KBM-7 (cell line): ENCODE measurements around the gene MPO.
A peak's percentile ranks its signal among the peaks of the same experiment; 100 is the strongest.

Experiments used
- DNase-seq: peaks from one replicate; pipeline ENCODE4 v3.0.0-alpha.2; 2015
- in situ Hi-C: fragments of 300-500 bp; cut with MboI; formaldehyde crosslinking; loops from 2 replicates; pipeline ENCODE4 v1.14.3; 2020; ENCODE audit warnings: low sequenced_read_pairs, low pct_unique_long_range_greater_than_20kb, mixed read lengths

Gene MPO

DNA sequence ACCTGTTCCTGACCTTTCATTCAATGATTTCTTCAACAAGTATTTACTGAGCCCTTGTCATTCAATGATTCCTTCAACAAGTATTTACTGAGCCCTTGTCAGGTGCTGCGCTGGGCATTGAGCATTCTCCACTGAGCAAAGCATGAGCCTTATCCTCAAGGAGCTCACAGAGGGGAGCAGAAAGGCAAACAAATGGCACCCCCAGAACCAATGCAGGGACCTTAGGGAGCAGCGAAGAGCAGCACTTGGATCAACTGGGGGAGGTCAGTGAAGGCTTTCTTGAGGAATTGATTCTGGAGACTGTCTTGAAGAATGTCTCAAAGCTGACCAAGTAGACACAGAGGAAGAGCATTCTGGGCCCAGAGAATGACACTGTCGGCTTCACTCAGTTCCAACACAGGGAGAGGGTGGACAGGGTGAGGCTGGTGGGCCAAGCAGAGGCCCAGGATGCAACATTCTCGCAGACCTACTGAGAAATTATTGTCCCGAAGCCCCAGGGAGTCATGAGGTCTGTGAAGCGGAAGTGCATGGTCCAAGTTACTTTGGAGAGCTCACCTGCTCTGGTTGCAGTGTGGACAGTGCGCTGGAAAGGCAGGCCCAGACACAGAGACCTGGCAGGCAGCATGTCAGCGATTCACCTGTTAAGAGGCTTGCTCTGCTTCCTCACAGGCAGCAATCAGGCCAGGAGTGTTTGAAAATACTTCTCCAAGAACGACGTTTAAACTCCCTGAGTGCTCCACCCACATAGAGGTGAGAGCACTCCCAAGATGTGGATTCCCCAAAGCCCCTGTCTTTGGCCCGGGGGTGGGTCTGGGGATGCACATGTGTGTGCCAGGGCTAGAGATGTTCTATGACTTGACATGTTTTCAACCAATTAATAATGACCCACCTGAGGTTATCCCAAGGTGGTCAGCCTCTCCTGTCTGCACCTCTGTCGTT is 3.2 kb upstream of the MPO start:
- DNase-seq: no peak
- in situ Hi-C loops: no loop called here

DNA sequence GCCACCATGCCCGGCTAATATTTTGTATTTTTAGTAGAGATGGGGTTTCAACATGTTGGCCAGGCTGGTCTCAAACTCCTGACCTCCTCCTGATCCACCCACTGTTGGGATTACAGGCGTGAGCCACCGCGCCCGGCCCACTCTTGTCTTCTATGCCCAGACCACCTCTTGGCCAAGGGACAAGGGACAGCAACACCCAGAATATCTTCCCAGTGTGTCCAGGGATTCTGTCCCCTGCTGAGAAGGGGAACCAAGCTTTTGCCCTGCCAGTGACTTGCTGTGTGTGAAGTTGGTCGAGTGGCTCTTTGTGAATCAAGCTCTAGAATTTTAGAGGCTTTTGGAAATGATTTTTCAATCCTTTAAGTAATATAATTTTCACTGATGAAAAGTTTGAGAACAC is 1.7 kb upstream of the MPO start:
- in situ Hi-C loops: no loop called here

DNA sequence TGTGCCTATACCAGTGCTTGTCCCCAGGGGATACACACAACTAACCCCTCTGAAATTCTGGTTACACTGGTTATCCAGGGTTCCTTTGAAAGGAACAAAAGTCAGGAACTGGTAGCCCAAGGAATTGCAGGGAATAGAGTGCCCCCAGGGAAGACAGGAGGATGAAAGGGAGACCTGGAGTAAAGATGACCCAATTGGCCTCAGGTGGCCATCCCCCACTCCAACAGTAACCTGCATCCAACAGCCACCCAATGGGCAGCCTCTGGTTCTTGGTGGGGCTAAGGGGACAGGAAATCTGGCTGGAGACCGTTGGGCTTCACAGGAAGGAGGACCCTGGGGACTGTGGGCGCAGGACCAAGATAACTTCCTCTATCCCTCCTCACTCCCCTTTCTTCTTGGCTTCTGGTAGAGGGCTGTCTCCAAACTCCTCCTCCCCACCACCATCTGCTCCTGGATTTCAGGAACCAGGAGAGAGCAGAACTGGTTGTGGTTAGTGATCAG is 826 bp upstream of the MPO start:
- peak; percentile 99 for DNase-seq
- in situ Hi-C loops: no loop called here

More for the DNA sequence above, 1.7 kb upstream of the MPO start:
- DNase-seq: no peak

DNA sequence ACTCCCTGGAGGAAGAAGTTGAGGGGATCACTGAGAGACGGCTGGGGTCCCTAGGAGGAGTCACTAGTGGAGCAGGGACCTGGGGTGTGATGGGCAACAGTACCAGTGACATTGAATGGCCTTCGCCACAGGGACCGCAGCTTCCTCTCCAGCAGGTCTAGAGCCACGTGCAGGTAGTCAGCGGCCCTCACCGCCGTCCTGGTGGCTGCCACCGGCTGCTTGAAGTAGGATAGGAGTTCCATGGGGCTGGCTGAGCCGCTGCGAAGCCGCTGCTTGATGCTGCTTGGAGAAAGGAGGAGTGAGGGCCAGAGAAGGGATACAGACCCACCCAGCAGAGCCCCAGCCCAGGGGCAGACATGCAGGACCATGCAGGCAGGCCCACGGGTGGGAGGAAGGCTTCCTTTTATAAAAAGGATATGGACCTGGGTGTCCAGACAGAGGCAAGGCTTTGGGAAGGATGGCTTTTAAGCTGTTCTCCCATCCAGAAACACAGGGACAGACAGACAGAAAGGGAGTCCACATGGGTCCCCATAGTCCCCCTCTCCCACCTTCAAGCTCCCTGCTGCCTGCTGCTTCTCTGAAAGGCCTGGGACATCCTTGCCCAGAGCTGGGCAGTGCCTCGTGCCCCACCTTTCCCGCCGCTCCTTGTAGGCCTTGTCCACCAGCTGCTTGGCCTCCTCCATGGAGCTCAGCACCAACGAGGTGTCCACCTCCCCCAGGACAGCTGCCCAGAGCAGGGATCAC is 827 bp downstream of the MPO start:
- in situ Hi-C loops: no loop called here
- no peak for DNase-seq

DNA sequence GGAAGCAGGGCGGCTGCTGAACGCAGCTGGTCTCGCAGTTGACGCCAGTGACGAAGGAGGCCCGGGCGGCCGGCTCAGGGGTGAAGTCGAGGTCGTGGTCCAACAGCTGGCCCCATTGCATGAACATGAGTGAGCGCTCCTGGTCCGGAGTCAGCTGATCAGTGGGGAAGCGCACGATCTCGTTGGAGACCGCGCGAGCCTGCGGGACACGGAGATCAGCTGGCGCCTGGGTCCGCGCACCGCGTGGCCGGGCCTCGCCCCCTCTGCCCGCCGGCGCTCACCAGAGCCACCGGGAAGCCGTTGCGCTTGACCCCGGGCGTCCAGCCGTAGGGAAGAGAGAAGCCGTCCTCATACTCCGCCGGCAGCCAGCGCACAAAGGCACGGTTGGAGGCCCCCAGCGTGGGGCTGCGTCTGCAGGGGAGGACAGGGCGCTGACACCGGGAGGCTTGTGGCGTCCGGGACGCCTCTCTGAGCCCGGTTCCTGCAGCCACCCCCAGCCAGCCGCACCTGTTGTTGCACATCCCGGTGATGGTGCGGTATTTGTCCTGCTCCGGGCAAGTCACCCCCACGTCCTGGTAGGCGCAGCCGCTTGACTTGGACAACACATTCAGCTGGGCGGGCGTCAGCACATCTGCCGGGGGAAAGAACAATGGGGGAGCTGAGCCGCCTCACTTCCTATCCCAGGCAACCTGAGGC is 1.6 kb downstream of the MPO start:
- in situ Hi-C loops: no loop called here
- no peak for DNase-seq

DNA sequence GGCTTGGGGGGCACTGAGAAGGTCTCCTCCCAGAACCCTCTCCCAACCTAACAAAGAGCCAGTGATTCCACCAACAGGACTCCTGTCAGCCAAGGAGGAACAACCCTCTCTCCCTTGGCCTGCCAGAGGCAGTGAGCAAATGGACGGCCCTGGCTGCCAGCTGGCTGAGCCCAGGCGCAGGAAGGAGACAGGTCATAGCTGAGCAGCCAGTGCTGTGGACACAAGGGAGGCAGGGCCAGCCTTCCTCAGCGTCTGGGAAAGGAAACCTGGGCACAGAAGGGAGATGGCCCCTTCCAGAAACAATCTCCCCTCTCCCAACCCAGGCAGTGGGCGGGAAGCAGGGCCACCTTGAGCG is 2.1 kb downstream of the MPO start:
- DNase-seq: no peak
- in situ Hi-C loops: no loop called here

DNA sequence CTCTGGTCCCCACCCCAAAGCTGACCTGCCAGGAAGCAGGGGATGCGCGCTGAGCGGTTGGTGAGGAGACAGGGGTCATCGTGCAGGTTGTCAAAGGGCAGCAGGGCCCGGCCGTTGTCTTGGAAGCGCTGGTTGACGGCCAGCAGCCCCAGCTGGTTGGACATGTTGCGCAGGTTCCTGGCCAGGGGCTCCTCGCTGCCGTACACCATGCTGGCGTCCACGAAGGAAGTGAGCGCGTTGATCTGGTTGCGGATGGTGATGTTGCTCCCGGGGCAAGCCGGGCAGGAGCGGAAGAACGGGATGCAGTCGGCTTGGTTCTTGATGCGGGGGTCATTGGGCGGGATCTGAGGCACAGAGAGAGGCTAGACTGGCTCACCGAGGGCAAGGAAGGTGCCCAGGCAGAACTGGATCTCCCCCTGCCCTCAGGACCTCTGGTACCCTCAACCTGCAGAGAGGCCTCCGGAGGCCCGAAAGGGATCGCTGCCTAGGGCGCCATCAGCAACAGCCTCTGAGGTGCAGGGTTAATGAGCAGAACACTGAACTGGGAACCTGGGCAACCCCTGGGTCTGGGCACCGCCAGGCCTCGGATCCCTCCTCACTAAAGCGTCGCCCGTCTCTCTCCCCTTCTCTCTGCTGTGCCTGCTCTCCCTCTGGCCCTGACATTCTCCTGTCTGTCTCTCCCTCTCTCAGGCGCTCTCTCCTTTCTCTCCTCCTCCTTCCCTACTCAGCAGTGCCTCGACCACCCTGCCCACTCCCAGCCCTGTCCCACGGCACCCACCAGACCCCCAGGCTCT is 2.7 kb downstream of the MPO start:
- in situ Hi-C loops: no loop called here
- DNase-seq: no peak

DNA sequence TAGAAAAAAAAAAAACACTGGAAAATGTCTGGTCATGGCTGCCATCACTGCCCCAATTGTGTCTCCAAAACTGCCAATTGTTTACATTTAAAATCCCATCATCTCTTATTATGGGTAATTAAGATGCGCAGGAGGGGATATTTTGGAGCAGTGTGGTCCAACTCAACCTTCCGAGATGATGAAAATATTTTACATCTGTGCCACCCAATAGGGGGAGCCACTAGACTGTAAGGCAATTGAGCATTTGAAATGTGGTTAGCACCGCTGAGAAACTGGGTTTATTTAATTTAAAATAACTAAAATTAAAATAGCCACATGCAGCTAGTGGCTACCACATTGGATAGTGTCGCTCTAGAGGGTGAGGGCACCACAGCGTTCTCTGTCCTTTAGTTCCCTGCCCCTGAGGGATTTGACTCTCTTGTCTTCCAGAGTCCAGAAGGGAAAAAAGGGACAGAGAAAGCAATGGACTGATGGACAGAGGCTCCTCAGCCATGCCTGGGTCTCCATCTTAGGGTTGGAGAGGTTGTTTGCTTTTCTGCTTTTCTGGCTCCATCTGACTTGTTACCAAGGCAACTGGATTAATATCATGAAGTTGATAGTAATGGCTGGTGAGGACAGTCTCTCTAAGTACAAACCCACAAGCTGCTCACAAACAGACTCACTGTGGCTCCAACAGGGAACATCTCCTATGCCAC is 3.5 kb downstream of the MPO start:
- in situ Hi-C loops: no loop called here
- peak; percentile 73 for DNase-seq

DNA sequence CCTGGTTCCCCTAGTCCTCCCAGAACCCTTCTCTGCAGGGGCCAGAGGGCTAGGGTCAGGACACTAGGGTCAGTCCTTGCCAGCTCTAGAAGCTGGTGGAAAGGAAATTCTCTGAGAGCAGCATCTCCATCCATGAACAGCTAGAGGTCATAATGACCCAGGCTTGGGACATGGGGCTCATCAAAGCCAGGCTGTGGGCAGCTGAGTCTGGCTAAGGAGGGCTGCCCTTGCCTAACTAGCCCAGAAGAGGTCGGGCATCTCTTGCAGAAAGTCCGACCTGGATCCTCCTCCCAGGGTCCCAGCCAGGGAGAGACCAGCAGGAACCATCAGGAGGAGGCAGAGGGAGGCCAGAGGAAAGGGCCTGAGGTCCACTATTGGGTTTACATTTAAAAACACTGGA is 4.3 kb downstream of the MPO start:
- in situ Hi-C loops: no loop called here
- no peak for DNase-seq

DNA sequence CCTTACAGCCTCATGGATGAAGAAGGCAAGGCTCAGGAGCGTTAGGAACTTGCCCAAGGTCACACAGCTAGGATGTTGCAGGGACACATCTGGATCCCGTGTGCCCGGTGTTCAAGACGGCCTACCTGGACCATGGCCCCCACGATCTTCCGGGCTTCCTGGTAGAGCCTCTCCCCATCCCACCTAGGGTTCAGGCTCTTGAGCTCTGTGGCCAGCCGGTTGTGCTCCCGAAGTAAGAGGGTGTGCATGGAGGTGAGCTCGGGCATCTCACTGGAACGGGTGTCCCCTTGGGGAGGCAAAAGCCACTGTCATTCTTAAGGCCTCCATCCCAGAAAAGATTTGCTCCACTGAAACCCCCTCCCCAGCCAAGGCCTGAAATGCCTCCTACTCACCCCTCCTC is 5.3 kb downstream of the MPO start:
- in situ Hi-C loops: no loop called here
- DNase-seq: no peak

DNA sequence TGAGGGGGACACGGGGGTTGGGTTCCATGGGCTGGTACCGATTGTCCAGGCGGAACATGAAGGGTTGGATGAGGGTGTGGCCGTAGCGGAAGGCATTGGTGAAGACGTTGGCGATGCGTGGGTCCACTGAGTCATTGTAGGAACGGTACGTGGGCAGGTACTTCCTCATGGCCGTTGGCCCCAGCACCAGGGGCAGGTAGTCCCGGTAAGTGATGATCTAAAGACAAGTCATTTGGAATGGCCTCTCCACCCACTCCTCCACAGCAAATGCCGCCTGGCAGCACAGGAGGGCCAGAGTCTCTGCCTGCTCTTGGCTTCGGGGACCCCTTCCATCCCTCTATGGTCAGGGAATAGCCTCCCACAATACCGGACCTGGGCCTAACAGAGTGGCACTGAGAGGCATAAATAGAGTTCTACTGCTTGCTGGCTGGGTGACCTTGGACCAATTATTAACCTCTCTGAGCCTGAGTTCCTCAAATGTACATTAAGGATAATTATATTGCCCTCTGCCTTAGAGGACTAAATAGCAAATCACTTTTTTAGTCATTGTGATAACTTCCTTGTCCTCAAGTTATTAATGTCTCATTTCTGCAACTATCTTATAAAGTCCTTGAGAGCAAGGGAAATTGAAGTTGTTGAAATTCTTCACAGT is 7.2 kb downstream of the MPO start:
- DNase-seq: no peak

DNA sequence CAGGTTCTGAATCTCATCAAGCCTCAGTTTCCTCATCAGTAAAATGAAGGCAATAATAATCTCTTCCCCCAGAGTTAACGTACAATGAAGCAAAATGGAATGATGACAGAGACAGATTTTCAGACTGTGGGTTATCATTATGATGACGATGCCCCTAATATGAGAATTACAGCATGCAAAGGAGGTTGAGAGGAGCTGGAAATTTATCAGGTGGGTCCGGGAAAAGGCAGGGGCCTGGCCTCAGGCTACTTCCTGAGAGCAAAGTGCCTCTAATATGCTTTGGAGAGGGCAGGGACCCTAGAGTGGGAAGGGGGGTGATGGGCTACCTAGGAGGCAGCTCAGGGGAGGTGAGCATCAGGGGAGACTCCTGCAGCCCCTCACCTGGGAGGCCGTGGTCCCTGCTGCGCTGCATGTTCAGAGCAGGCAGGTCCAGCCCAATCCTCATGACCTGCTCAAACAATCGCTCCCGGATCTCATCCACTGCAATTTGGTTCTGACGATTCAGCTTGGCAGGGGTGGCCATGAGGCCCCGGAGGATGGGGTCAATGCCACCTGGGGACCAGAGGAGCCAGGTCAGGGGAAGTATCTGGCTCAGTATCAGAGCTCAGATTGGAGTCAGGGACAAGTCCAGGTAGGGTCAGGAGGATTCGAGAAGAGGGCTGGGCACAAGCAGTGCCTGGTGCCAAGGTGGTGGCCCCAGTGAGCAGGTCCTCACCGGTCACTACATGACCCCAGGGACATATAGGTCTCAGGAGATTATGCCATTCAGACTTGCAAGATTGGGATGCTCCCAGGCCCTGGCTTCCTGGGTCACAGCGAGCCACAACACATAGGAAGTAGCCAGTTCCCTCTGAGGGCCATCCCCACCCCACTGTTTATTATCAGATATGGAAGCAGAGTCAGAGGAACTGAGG is 8.1 kb downstream of the MPO start:
- no peak for DNase-seq
- in situ Hi-C loops: no loop called here

More for the DNA sequence above, 7.2 kb downstream of the MPO start:
- in situ Hi-C loops: no loop called here

DNA sequence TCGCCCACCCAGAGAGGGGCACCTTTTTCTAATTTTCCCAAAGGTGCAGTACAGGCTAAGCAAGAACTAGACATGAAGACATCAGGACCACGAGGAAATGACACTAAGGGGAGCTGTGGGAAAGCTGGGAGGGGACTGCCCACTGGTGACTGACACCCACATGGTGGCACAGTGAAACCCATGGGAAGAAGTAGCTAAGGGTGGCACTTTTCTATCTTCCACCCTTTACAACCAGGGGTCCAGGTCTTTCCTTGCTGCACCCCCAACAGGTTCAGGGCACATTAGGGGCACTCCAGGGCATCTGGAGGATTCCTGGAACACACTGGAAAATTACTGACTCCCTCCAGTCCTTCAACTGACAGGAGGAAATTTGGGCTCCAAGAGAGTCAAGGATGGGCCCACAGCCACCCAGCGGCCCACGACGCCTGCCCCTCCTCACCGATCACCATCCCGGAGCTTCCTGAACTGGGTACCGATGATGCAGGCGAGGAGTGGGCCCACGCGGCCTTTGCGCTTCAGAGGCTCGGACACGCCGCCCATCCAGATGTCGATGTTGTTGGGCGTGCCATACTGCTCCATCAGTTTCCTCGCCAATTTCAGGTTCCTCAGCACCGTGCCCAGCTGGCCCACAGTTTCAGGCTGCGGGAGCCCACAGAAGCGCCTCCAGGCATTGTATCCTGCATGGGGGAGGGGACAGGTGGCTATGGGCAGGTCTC is 9.4 kb downstream of the MPO start:
- no peak for DNase-seq
- in situ Hi-C loops: no loop called here

DNA sequence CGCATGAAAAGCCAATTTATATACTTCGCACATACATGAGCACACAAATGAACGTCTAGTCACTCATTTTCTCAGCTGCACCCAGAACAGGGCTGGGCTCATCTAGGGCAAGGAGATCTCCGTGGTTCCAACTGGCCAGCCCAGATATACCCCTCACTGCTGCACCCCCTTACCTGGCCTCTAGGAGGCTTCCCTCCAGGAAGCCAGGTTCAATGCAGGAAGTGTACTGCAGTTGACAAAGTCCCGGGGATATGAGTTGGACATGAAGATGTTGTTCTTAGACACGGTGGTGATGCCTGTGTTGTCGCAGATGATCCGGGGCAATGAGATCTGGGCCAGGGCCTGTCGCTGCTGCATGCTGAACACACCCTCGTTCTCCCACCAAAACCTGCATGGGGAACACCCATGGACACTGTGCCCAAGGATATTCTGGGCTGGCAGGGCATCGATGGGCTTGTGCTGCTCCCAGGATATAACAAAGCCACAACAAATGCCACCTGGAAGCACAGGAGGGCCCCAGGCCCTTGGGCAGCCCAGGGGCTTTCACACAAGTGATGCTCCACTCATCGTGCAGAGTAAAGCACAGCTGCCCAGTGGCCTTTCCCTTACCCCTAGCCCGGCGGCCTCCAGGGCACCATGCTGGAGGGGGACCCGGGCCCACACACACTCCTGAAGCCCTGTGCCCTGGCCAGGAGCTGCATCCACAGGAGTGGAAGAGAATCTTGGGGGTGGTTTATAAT is 10.1 kb downstream of the MPO start:
- no peak for DNase-seq
- in situ Hi-C loops: no loop called here

DNA sequence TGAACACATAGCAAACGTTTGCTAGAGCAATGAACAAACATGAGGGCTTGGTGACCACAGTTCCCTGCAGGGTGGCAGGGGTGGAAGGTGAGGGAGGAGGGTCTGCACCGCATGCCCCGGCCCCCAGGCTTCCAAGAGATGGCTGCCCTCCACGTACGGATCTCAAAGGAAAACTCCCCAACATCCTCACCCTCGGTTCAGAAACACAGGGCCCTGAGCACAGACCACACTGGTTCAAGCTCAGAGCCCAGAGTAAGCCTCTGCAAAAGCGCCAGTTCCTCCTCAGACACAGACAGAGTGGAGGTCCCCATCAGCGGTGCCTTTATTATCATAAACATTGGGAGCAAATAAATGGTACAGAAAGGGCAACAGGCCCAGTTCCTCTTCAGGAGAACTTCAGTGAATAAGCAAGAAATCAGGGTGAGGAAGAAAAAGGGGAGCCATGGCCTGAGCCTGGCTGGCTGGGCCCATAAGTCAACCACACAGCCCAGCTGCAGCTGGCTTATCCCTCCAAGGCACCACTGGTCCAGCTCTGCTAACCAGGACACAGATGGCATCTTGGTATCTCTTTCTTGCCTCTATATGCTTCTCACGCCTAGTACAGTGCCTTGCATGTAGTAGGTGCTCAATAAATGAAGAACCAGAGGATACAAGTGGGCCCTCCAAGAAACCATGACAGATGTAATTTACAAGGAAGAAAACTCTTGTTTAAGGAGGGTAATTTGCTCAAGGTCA is 11.0 kb downstream of the MPO start:
- no peak for DNase-seq
- in situ Hi-C loops: no loop called here
